HCT116 (cell line): ENCODE measurements around the gene AAMP. TPM values are rescaled to one million over a fixed set of nuclear protein-coding genes. Genes with fewer than 3 reads are reported as not detected.

Experiments
- ATAC-seq: fragments of 200-7000 bp; cut with Tn5 transposase; 2 replicates; pipeline ENCODE4 v1.9.1; 2020; ENCODE audit warnings: mild to moderate bottlenecking, moderate library complexity
- BruUV-seq: library from RNA; stranded (reverse); fragments of 400-500 nt; replicated peaks from 2 replicates; lab custom pipeline; 2021; lab: Mats Ljungman, UMichigan
- CTCF ChIA-PET: fragments of 300-600 bp; sonication (Branson Sonifier 250); formaldehyde crosslinking; loops from one replicate; lab custom pipeline; 2021; ENCODE audit warnings: antibody characterized with exemption; lab: Charles Lee
- POLR2A ChIA-PET: fragments of 300-600, 350-600 bp; sonication (Branson Sonifier 250); formaldehyde crosslinking; loops from one replicate; lab custom pipeline; 2021; ENCODE audit warnings: antibody characterized with exemption; lab: Charles Lee
- RAD21 ChIA-PET, 2 experiments: fragments of 300-600 bp; sonication (Branson Sonifier 250); formaldehyde crosslinking; loops; one replicate each; lab custom pipeline; 2023; ENCODE audit warnings: low total read pairs in 2 of 2; ENCODE audit not compliant: uncharacterized antibody in 2 of 2, unreplicated experiment in 2 of 2, low non-redundant PET in 1 of 2; lab: Charles Lee
- DNase-seq: peaks from one replicate; pipeline ENCODE4 v3.0.0-alpha.2; 2010; ENCODE audit warnings: low read depth, low spot score
- H2AFZ ChIP-seq: fragments of 200-600 bp; shearing (Covaris generic), sonication (generic); 2 replicates; pipeline ENCODE4 v1.6.1; 2017; ENCODE audit warnings: low read depth, mixed run types, mixed read lengths, antibody characterized with exemption, low read length; ENCODE audit not compliant: poor library complexity, severe bottlenecking
- H3K27ac ChIP-seq: 2 replicates; pipeline ENCODE4 v1.5.1; 2012; ENCODE audit warnings: low read depth, low read length
- H3K27me3 ChIP-seq: fragments of 200-600 bp; sonication (generic); 2 replicates; pipeline ENCODE4 v1.6.1; 2016; ENCODE audit warnings: mixed run types, low read length, mixed read lengths; ENCODE audit not compliant: insufficient read depth
- H3K36me3 ChIP-seq, 2 experiments: fragments of 200-500 bp in 1 of 2; fragments of 200-600 bp in 1 of 2; sonication (Bioruptor generic) in 1 of 2; sonication (generic) in 1 of 2; 2 replicates each; pipeline versions ENCODE4 v1.5.1 to v1.6.1; 2014 to 2016; ENCODE audit warnings: low read length in 2 of 2, inconsistent platforms in 1 of 2, mixed read lengths in 1 of 2, mixed run types in 1 of 2; ENCODE audit not compliant: insufficient read depth in 2 of 2, control insufficient read depth in 1 of 2
- H3K4me1 ChIP-seq, 2 experiments: fragments of 200-600 bp in 1 of 2; sonication (generic) in 1 of 2; 2 replicates each; pipeline versions ENCODE4 v1.5.1 to v1.6.1; 2012 to 2017; ENCODE audit warnings: low read length in 2 of 2, inconsistent platforms in 1 of 2, mild to moderate bottlenecking in 1 of 2, mixed read lengths in 1 of 2, mixed run types in 1 of 2, moderate library complexity in 1 of 2; ENCODE audit not compliant: insufficient read depth in 2 of 2, control insufficient read depth in 1 of 2
- H3K4me2 ChIP-seq: fragments of 200-600 bp; sonication (generic); 2 replicates; pipeline ENCODE4 v1.6.1; 2017; ENCODE audit warnings: mixed run types, low read length, mixed read lengths
- H3K4me3 ChIP-seq, 2 experiments: fragments of 200-600 bp in 1 of 2; sonication (generic) in 1 of 2; replicated peaks in 1 of 2; 2 replicates each; pipeline ENCODE4 v1.5.1; 2011 to 2016; ENCODE audit warnings: low read length in 2 of 2, control low read depth in 1 of 2, low read depth in 1 of 2, mild to moderate bottlenecking in 1 of 2, mixed read lengths in 1 of 2, mixed run types in 1 of 2
- H3K79me2 ChIP-seq: fragments of 200-600 bp; sonication (generic); 2 replicates; pipeline ENCODE4 v1.6.1; 2017; ENCODE audit warnings: mild to moderate bottlenecking, mixed run types, low read length, moderate library complexity, mixed read lengths; ENCODE audit not compliant: insufficient read depth
- H3K9ac ChIP-seq: fragments of 200-600 bp; sonication (generic); 2 replicates; pipeline ENCODE4 v1.6.1; 2016; ENCODE audit warnings: low read length, mixed read lengths
- H3K9me2 ChIP-seq: fragments of 200-600 bp; sonication (generic), shearing (Covaris generic); 2 replicates; pipeline ENCODE4 v1.6.1; 2017; ENCODE audit warnings: mixed run types, mild to moderate bottlenecking, moderate library complexity; ENCODE audit not compliant: insufficient read depth
- H3K9me3 ChIP-seq, 2 experiments: fragments of 200-500 bp in 1 of 2; fragments of 200-600 bp in 1 of 2; sonication (Bioruptor generic) in 1 of 2; sonication (generic) in 1 of 2; 2 replicates each; pipeline ENCODE4 v1.6.1; 2014 to 2017; ENCODE audit warnings: low read length in 2 of 2, mixed read lengths in 2 of 2, inconsistent platforms in 1 of 2, low read depth in 1 of 2, mild to moderate bottlenecking in 1 of 2, mixed run types in 1 of 2, moderate library complexity in 1 of 2; ENCODE audit not compliant: control insufficient read depth in 1 of 2, insufficient read depth in 1 of 2
- H4K20me1 ChIP-seq: fragments of 200-600 bp; sonication (generic), shearing (Covaris generic); 2 replicates; pipeline ENCODE4 v1.6.1; 2017; ENCODE audit warnings: mixed run types, mild to moderate bottlenecking, moderate library complexity; ENCODE audit not compliant: insufficient read depth
- CBX3 ChIP-seq: IDR thresholded peaks from 2 replicates; pipeline ENCODE4 v1.6.1; 2012; ENCODE audit warnings: low read depth
- CEBPB ChIP-seq: IDR thresholded peaks from 2 replicates; pipeline ENCODE4 v1.6.1; 2012; ENCODE audit warnings: low read depth
- CTCF ChIP-seq, 3 experiments: fragments of 200-600 bp in 1 of 3; sonication (generic) in 1 of 3; IDR thresholded peaks in 2 of 3; conservative IDR thresholded peaks in 1 of 3; 2 replicates each; pipeline ENCODE4 v1.5.1; 2012 to 2017; ENCODE audit warnings: low read depth in 2 of 3, low read length in 2 of 3, antibody characterized with exemption in 1 of 3, borderline replicate concordance in 1 of 3, control low read depth in 1 of 3, mild to moderate bottlenecking in 1 of 3, mixed read lengths in 1 of 3, mixed run types in 1 of 3, moderate library complexity in 1 of 3; ENCODE audit not compliant: insufficient read depth in 1 of 3
- ELF1 ChIP-seq: IDR thresholded peaks from 2 replicates; pipeline ENCODE4 v1.6.1; 2012; ENCODE audit warnings: low read depth, borderline replicate concordance
- EZH2phosphoT487 ChIP-seq: fragments of 200-600 bp; IDR thresholded peaks from 2 replicates; pipeline ENCODE4 v1.6.1; 2018; ENCODE audit warnings: antibody characterized with exemption, borderline replicate concordance
- JUND ChIP-seq: IDR thresholded peaks from 2 replicates; pipeline ENCODE4 v1.6.1; 2012
- MAX ChIP-seq: IDR thresholded peaks from 2 replicates; pipeline ENCODE4 v1.6.1; 2012
- POLR2A ChIP-seq: IDR thresholded peaks from 2 replicates; pipeline ENCODE4 v1.7.0; 2011; ENCODE audit warnings: borderline replicate concordance; ENCODE audit not compliant: insufficient read depth, insufficient read length; ENCODE audit errors: extremely low read depth
- POLR2AphosphoS5 ChIP-seq: IDR thresholded peaks from 2 replicates; pipeline ENCODE4 v1.6.1; 2011; ENCODE audit warnings: mild to moderate bottlenecking, low read depth, low read length, moderate library complexity
- RAD21 ChIP-seq: IDR thresholded peaks from 2 replicates; pipeline ENCODE4 v1.6.1; 2012; ENCODE audit warnings: low read depth, mild to moderate bottlenecking
- REST ChIP-seq: IDR thresholded peaks from 2 replicates; pipeline ENCODE4 v1.6.1; 2012; ENCODE audit warnings: low read depth
- SIN3A ChIP-seq: IDR thresholded peaks from 2 replicates; pipeline ENCODE4 v1.6.1; 2012; ENCODE audit warnings: low read depth
- SP1 ChIP-seq: IDR thresholded peaks from 2 replicates; pipeline ENCODE4 v1.6.1; 2012; ENCODE audit warnings: low read depth
- SRF ChIP-seq: IDR thresholded peaks from 2 replicates; pipeline ENCODE4 v1.6.1; 2012; ENCODE audit warnings: low read depth
- TCF7L2 ChIP-seq: IDR thresholded peaks from 2 replicates; pipeline ENCODE4 v1.7.0; 2011; ENCODE audit warnings: borderline replicate concordance, inconsistent platforms; ENCODE audit not compliant: insufficient read depth, insufficient read length; ENCODE audit errors: extremely low read depth
- YY1 ChIP-seq: IDR thresholded peaks from 2 replicates; pipeline ENCODE4 v1.6.1; 2011; ENCODE audit warnings: low read length, low read depth, moderate library complexity, mild to moderate bottlenecking; ENCODE audit not compliant: insufficient replicate concordance; ENCODE audit errors: extremely low read depth
- ZBTB33 ChIP-seq: IDR thresholded peaks from 2 replicates; pipeline ENCODE4 v1.6.1; 2011; ENCODE audit warnings: mild to moderate bottlenecking, low read length, moderate library complexity; ENCODE audit not compliant: insufficient replicate concordance; ENCODE audit errors: extremely low read depth
- ZFX ChIP-seq: fragments of 450-650 bp; IDR thresholded peaks from 2 replicates; pipeline ENCODE4 v1.6.1; 2017
- ZNF274 ChIP-seq: fragments of 200-500 bp; sonication (Bioruptor generic); IDR thresholded peaks from 2 replicates; pipeline ENCODE4 v1.6.1; 2014; ENCODE audit warnings: mild to moderate bottlenecking, low read depth, low read length, inconsistent platforms
- intact Hi-C: fragments of 100-400 bp; cut with micrococcal nuclease; formaldehyde crosslinking; loops from 2 replicates; pipeline ENCODE4 v1.10.0; 2022
- total RNA-seq: library from RNA; stranded (reverse); gene quantifications from one replicate; pipeline ENCODE4 v1.2.1, GENCODE V29; 2021; ENCODE audit not compliant: unreplicated experiment
- TF ChIP-seq, protein P1 (sequence below): IDR thresholded peaks from 2 replicates; pipeline ENCODE4 v1.6.1; 2012

AAMP gene
- total RNA-seq, 1 experiment from 2014 or later: 111 TPM

DNA sequence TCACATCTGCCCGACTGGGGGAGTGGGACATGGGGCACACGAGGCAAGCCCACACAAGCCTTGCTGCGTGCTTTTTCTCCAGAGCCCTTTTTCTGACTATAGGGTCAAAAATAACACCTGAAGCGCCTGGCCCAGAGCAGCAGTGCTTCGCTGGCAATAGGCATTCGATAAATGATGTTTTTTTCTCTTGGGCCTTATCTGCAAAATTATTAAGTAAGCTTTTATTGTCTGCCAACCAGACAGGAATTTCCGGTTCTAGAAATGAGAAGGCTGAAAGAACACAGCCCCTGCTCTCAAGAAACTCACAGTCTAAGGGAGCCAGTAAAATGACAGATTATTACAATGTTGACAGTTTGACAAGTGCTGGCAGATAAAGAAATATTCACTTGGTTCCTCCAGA is 25.1 kb upstream of the AAMP start:
- ATAC-seq: no peak
- POLR2A ChIA-PET: interaction anchor here (0.7 to 2.0 kb wide), 3 partner anchors 8 to 185 kb away, joined by 3 to 6 read pairs (median 4); no protein-coding TSS in a partner anchor
- H3K27ac ChIP-seq: no peak overlapping the region
- no peak for DNase-seq
- H3K79me2 ChIP-seq: peaks cover 22% of the 10 kb centered on the region
- H3K9ac ChIP-seq: peak overlapping the region; percentile 25; the same call in 1 of the 2 replicates
- no peaks in the 10 kb centered on the region for H4K20me1 ChIP-seq
- intact Hi-C loops: no loop called here
- no peak overlapping the region for H2AFZ ChIP-seq
- no TSS peak for BruUV-seq
- CTCF ChIA-PET: interaction anchor here (1.3 to 1.4 kb wide), 3 partner anchors 8 to 101 kb away, joined by 3 to 6 read pairs (median 4); partner anchors contain the start of gene CATIP
- no peaks in the 10 kb centered on the region for H3K9me2 ChIP-seq
- no peaks in the 10 kb centered on the region for H3K9me3 ChIP-seq
- H3K4me2 ChIP-seq: peak overlapping the region; percentile 33
- H3K36me3 ChIP-seq: no peaks in the 10 kb centered on the region
- no peaks in the 10 kb centered on the region for H3K27me3 ChIP-seq
- no peak overlapping the region for H3K4me3 ChIP-seq
- peaks cover 43 to 76% of the 10 kb centered on the region in 2 experiments for H3K4me1 ChIP-seq
- RAD21 ChIA-PET: no interaction called here
- no peak for TF ChIP-seq JUND
- TF ChIP-seq REST: no peak
- TF ChIP-seq POLR2AphosphoS5: no peak
- TF ChIP-seq ZBTB33: no peak
- TF ChIP-seq RAD21: no peak
- no peak for TF ChIP-seq ZNF274
- TF ChIP-seq CTCF (IDR thresholded peaks at IDR 0.05 in 2 of 3, conservative IDR thresholded peaks at IDR 0.05 in 1 of 3; ENCODE audit: borderline replicate concordance in 1 of 3, insufficient read depth in 1 of 3, low read depth in 2 of 3, low read length in 2 of 3): no peak
- TF ChIP-seq TCF7L2: no peak
- TF ChIP-seq SIN3A: no peak
- TF ChIP-seq, protein P1, sequence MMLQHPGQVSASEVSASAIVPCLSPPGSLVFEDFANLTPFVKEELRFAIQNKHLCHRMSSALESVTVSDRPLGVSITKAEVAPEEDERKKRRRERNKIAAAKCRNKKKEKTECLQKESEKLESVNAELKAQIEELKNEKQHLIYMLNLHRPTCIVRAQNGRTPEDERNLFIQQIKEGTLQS: no peak
- TF ChIP-seq MAX: no peak
- no peak for TF ChIP-seq CEBPB
- no peak for TF ChIP-seq SP1
- TF ChIP-seq POLR2A: no peak
- no peak for TF ChIP-seq CBX3
- no peak for TF ChIP-seq EZH2phosphoT487
- no peak for TF ChIP-seq SRF
- TF ChIP-seq YY1: no peak
- no peak for TF ChIP-seq ZFX
- TF ChIP-seq ELF1: no peak
